22Rv1 (cell line): ENCODE data around the gene FBLN5.

Experiments used
- H3K27ac ChIP-seq: fragments of 450-650 bp; 2 replicates; pipeline ENCODE4 v1.5.1; 2017
- ZFX ChIP-seq: fragments of 450-650 bp; IDR thresholded peaks from 2 replicates; pipeline ENCODE4 v1.6.1; 2017; ENCODE audit warnings: antibody characterized with exemption, borderline replicate concordance
- TF ChIP-seq, protein P1 (sequence below): fragments of 450-650 bp; IDR thresholded peaks from 2 replicates; pipeline ENCODE4 v1.5.1; 2017; ENCODE audit warnings: mild to moderate bottlenecking

FBLN5 gene

DNA sequence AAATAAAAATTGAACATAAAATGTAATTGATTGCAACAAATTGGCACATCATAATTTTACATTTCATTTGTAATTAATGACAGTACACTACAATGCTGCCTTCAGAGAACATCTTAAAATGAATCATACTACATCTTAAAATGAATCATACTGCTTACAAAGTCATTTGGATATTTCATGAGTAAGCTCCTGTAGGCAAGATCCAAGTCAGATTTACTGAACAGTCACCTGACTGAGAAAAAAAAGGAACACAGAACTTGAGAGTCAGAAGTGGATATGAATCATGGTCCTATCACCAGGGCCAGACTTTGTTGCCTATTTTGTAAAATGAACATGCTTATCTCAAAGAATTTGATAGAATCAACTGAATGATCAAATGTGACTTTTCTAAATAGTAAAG is 32.7 kb upstream of the FBLN5 start:
- no peak overlapping the region for H3K27ac ChIP-seq
- TF ChIP-seq, protein P1, sequence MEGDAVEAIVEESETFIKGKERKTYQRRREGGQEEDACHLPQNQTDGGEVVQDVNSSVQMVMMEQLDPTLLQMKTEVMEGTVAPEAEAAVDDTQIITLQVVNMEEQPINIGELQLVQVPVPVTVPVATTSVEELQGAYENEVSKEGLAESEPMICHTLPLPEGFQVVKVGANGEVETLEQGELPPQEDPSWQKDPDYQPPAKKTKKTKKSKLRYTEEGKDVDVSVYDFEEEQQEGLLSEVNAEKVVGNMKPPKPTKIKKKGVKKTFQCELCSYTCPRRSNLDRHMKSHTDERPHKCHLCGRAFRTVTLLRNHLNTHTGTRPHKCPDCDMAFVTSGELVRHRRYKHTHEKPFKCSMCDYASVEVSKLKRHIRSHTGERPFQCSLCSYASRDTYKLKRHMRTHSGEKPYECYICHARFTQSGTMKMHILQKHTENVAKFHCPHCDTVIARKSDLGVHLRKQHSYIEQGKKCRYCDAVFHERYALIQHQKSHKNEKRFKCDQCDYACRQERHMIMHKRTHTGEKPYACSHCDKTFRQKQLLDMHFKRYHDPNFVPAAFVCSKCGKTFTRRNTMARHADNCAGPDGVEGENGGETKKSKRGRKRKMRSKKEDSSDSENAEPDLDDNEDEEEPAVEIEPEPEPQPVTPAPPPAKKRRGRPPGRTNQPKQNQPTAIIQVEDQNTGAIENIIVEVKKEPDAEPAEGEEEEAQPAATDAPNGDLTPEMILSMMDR = no peak
- no peak for TF ChIP-seq ZFX

GRCh38 chr14:91977884-91978283 is 30.4 kb upstream of the FBLN5 start:
- no peak for TF ChIP-seq ZFX
- TF ChIP-seq, protein P1 = no peak
- no peak overlapping the region for H3K27ac ChIP-seq

DNA sequence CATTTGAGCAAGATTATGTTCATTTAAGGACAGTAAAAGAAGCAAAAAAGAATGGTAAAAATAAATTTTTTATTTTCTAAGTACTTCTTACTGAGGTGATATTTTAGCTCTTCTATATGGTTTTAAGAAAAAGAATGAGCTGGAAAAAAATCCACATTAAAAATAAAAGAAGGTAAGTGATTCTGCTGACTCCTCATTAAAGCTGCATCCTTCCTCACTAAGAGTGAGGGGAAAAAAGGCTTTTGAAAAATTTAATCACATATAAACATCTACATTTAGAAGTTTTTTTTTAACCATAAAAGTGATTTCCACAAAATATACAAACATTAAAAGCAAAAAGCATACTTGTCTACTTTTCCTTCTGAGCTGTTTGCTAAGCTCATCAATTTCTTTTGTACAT is 28.3 kb upstream of the FBLN5 start:
- no peak overlapping the region for H3K27ac ChIP-seq
- TF ChIP-seq, protein P1 = no peak
- TF ChIP-seq ZFX = no peak

DNA sequence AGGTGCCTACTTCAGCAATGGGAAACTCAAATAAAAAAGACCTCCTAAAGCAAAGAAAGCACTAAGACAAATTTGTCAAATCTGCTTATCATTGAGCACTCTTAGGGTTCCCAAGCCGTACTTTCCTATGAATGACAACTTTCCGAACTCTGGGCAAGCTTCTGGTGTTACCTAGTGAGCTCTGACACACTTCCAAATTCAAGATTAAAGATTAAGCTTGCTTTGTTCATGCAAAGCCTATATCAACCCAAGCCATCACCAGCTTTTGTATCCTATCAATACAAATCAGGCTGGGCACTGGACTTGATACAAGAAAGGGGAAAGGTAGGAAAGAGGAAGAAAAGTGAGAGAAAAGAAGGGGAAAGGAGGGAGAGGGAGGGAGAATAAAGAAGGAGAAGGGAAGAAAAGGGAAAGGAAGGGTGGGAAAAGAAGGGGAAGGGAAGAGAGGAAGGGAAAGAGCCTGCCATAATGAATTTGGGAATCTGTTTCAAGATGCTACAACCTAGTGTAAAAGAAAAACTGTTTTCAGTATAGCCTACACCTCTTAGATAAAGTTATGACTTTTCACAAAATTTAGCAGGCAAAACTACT is 23.8 kb upstream of the FBLN5 start:
- no peak overlapping the region for H3K27ac ChIP-seq
- TF ChIP-seq ZFX = no peak
- TF ChIP-seq, protein P1 = no peak

GRCh38 chr14:91968280-91968679 is 20.8 kb upstream of the FBLN5 start:
- TF ChIP-seq, protein P1 = no peak
- H3K27ac ChIP-seq = no peak overlapping the region

- TF ChIP-seq, protein P1 = no peak
- TF ChIP-seq ZFX = no peak
- no peak overlapping the region for H3K27ac ChIP-seq
Observed at GRCh38 chr14:91964724-91965123, 17.2 kb upstream of the FBLN5 start.

GRCh38 chr14:91964011-91964410 is 16.5 kb upstream of the FBLN5 start:
- no peak overlapping the region for H3K27ac ChIP-seq
- no peak for TF ChIP-seq ZFX
- TF ChIP-seq, protein P1 = no peak
